Stimulated activated CD4-positive, alpha-beta T cell treated with anti-CD3 and anti-CD28 coated beads, Interleukin-12 subunit alpha, Interleukin-12 subunit beta, amount 100 ng/mL, for 48 hours (primary cell): ENCODE results near the gene HSD17B12.

ENCODE experiments used
- DNase-seq, 3 donors: peaks; one replicate each; pipeline ENCODE4 v3.0.0-alpha.2; 2020; ENCODE audit warnings: low read depth in 2 of 3, low spot score in 1 of 3

The HSD17B12 gene

DNA sequence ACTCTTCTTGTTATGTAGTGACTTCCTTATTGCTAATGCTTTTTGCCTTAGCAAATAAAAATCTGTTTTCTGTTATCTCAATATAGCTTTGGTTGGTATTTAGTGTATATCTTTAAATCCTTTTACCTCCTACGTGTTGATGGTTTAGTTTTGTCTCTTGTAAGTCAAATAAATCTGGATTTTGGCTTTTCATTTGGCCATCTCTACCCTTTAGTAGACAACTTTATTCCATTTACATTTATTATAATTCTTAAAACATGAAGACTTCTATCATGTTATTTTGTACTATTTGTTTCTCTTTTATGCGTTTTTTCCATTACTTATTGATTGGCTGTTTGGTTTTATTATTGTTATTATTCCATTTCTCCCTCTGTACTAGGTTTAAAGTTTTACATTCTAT, 180.6 kb downstream of the HSD17B12 start:
- DNase-seq: no peak

DNA sequence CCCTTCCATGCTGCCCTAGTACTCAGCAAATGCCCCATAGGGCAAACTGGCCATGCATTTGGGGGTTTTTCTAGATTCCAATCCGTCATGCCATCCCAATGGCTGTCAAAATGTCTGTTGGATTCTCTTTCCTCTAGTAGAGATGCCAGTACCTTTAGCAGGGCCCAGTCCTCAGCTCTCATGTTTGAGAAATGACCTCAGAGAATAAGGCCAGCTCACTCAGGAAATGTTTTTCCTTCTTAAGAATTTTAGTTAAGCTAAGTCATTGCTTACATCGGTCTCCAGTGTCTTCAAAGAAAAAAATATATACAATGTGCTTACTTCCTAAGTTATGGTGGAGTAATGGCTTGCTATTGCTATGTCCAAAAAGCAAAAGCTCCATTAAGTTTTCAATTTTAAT, 186.0 kb downstream of the HSD17B12 start:
- DNase-seq: no peak

- DNase-seq: no peak
These were observed 186.4 kb downstream of the HSD17B12 start for GRCh38 chr11:43866969-43867368.

DNA sequence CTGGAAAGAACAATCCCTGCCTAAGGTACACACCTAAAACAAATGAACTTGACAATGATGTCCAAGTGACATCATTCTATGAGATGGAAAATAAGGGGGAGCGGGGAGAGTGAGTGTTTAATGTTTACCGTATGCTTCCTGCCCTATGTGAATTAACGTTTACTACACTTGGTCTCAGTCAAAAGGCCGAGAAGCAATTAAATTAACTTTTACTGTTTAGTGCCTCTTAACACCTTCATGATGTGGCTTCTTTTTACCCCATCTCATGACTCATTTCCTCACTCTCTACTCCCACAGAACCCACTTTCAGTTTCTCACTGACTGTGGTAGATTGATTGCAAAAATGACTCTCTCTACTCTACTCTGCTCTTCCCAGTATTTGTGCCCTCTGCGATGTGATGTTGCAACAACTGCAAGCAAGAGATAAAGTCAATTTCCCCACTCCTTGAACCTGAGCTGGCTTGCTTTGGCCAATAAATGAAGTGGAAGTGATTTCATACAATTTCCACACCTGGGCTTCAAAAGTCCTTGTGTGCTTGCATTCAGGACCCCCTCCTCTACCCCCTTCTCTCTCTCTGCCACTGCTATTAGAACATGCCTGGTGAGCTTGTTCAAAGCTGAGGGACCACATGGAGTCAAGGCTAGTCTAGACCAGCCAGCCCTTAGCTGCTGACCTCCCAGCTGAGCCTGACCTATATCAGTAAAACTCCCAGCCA, 188.5 kb downstream of the HSD17B12 start:
- peak in 2 of 3 donors; percentile 16 to 62 for DNase-seq

DNA sequence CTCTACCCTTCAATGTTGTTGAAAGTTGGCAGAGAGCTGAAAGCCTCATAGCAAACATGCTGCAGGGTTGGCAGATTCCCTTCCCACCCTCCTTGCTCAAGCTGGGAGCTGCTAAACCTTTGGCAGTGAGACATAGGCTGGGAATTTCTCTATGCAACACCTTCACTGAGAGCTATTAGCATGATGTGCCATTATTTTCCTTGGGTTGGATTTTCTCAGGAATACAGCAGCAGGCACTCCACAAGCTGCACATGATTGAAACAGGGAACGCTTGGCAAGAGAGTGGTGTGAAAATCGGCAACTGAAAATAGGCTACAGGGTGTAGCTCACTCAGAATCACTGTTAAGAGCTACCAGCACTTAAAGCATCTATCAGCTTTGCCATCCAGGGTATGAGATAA, 190.5 kb downstream of the HSD17B12 start:
- no peak for DNase-seq

GRCh38 chr11:43872995-43873394, 192.5 kb downstream of the HSD17B12 start:
- DNase-seq: no peak

DNA sequence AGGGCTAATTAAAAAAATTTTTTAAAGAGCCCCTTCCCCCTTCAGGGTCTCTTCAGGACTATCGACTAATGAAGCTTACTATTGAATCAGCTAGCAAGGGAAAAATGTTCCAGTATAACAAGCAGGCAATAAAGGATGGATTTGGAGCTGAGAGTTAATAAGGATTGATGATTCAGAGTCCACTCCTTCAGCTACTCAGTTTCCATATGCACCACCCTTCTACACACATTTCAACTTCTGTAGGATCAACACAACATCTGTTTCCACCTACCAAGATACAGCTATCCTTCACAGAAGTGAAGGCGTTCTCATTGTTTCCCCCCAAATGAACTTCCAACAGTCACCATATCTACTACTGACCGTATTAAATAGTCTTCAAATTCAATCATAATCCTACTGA, 193.5 kb downstream of the HSD17B12 start:
- DNase-seq: no peak

GRCh38 chr11:43874738-43875137, 194.2 kb downstream of the HSD17B12 start:
- DNase-seq: no peak

- no peak for DNase-seq
These were observed 199.5 kb downstream of the HSD17B12 start for GRCh38 chr11:43879789-43880639.

GRCh38 chr11:43880640-43881159, 200.2 kb downstream of the HSD17B12 start, which contains the start of gene ALKBH3:
Gene ALKBH3, plus strand, starts transcription at chr11:43880831. Its CDS starts 1,822 bp downstream, at chr11:43882653.
- DNase-seq: peak; percentile 87 to 92 (median 88)

DNA sequence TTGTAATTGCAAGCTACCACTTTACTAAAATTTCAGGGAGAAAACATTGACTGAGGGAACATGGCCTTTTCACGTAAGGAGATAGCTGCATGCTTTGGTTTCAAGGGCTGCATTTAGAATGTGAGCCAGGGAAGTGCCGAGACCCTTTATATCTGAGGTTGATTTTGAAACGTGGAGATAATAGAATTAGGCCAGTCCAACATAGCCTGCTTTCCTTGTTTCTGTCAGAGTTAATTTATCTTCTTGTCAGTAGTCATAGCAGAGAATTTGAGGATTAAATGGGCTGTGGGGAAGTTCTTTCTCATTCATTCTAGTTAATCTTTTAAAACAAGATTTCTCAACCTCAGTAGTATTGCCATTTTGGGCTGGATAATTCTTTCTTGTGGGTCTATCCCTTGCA, 212.3 kb downstream of the HSD17B12 start:
- no peak for DNase-seq

DNA sequence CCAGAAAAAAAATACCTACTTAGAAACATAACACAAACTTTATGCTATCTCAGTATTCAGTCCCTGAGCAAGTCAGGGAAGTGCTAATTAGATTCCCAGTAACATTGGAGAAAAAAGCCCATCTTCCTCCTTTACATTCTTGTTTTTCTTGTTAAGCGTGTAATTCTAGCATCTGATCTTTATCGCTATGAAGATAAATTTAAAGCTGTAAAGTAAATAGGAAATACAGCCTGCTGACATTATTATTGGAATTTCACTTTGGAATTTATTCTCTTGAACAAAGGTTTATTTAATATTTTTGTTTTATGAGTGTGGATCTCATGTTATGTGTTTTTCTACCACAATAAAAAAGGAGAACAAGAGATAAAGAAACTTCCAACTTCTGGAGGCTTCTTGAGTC, 214.0 kb downstream of the HSD17B12 start:
- DNase-seq: no peak

GRCh38 chr11:43895601-43896000, 215.1 kb downstream of the HSD17B12 start:
- DNase-seq: no peak

- no peak for DNase-seq
These were observed 218.0 kb downstream of the HSD17B12 start for GRCh38 chr11:43898574-43898973.

DNA sequence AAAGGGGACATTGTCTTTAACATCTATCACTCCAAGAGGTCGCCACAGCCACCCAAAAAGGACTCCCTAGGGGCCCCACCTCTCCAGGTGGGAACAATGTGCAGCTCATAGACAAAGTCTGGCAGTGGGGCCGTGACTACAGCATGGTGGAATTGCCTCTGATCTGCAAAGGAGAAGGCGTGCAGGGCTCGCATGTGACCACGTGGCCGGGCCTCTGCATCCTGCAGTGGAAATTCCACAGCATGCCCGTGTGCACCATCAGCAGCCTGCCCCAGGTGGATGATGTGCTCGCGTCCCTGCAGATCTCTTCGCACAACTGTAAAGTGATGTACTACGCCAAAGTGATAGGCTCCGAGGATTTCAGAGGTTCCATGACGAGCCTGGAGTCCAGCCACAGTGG, 218.6 kb downstream of the HSD17B12 start:
- DNase-seq: no peak

DNA sequence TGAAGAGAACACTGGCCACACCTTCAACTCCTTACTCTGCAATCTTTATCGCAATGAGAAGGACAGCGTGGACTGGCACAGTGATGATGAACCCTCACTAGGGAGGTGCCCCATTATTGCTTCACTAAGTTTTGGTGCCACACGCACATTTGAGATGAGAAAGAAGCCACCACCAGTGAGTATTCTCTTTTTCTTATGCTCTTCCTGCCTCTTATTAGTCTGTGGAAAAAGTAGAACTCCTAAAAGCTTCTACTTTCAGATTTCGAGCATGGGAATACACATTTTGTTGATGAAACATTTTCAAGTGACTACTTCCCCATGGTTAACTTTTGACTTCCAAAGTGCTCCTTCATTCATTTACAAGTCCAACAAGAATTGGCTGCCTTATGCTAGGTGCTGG, 221.0 kb downstream of the HSD17B12 start:
- DNase-seq: no peak

DNA sequence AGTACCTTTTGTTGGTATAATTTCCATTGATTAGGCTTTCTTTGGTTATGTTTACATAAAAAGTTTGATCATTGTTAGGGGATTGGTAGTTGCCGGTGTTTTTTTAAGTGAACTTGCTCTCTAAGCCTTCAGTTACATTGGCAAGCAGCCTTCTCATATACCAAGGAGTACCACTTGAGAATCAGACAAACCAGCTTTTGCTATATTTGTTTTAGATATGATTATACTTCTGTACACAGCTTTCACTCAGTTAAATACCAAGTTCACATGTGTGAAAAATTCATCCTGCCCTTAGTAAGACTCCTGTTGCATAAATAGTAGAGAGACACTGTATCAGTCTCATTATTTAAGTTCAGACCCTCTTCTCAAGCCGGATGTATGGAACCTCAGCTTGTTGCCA, 222.5 kb downstream of the HSD17B12 start:
- DNase-seq: no peak

GRCh38 chr11:43903969-43904368, 223.4 kb downstream of the HSD17B12 start:
- no peak for DNase-seq

GRCh38 chr11:43904742-43905535, 224.4 kb downstream of the HSD17B12 start:
- no peak for DNase-seq

- DNase-seq: no peak
These were observed 225.3 kb downstream of the HSD17B12 start for GRCh38 chr11:43905813-43906241.
